Ovary (tissue), 3 donors: Measurements from ENCODE around the gene DNAH11.

Source experiments
- CTCF ChIP-seq, 3 donors: fragments of 450-650 bp in 2 of 3; fragments of 200-600 bp in 1 of 3; IDR thresholded peaks; one replicate each; pipeline versions ENCODE4 v1.5.1 to v1.8.0; 2016 to 2022; ENCODE audit warnings: antibody characterized with exemption in 3 of 3, mild to moderate bottlenecking in 1 of 3
- POLR2A ChIP-seq: fragments of 450-650 bp; IDR thresholded peaks from one replicate; pipeline ENCODE4 v1.6.1; 2017; ENCODE audit warnings: antibody characterized with exemption, mild to moderate bottlenecking, moderate library complexity
- donor health status: DM: no; HTN: no; CAD: no.

GRCh38 chr7:21524680-21525079, 18.2 kb upstream of the DNAH11 start:
- no peak for TF ChIP-seq CTCF (IDR thresholded peaks at IDR 0.05)
- TF ChIP-seq POLR2A = no peak
